GM15510 (cell line): Measurements from ENCODE around the gene CRABP2.

ENCODE experiments used
- POLR2A ChIP-seq: IDR thresholded peaks from 3 replicates; pipeline ENCODE4 v1.6.1; 2011; ENCODE audit warnings: borderline replicate concordance; ENCODE audit not compliant: insufficient read length; ENCODE audit errors: extremely low read depth

Gene CRABP2

GRCh38 chr1:156677616-156678596 is 27.5 kb downstream of the CRABP2 start:
- no peak for TF ChIP-seq POLR2A

- TF ChIP-seq POLR2A, result no peak
Measured at GRCh38 chr1:156676820-156677615, 28.4 kb downstream of the CRABP2 start, which contains the start of gene NES. NES (minus strand) TSS chr1:156677407; CDS start chr1:156677264, 143 bp downstream.

GRCh38 chr1:156676114-156676819 is 29.1 kb downstream of the CRABP2 start:
- no peak for TF ChIP-seq POLR2A

- no peak for TF ChIP-seq POLR2A
Measured at GRCh38 chr1:156675210-156676113, 29.9 kb downstream of the CRABP2 start.

GRCh38 chr1:156673387-156674121 is 31.8 kb downstream of the CRABP2 start:
- no peak for TF ChIP-seq POLR2A

GRCh38 chr1:156671804-156672203 is 33.6 kb downstream of the CRABP2 start:
- TF ChIP-seq POLR2A, result no peak

- TF ChIP-seq POLR2A, result no peak
Measured at GRCh38 chr1:156670791-156671190, 34.6 kb downstream of the CRABP2 start.

- no peak for TF ChIP-seq POLR2A
Measured at GRCh38 chr1:156670359-156670758, 35.0 kb downstream of the CRABP2 start.

- TF ChIP-seq POLR2A, result no peak
Measured at GRCh38 chr1:156669794-156670193, 35.6 kb downstream of the CRABP2 start.

GRCh38 chr1:156668801-156669637 is 36.4 kb downstream of the CRABP2 start:
- TF ChIP-seq POLR2A, result no peak

GRCh38 chr1:156667968-156668709 is 37.2 kb downstream of the CRABP2 start:
- TF ChIP-seq POLR2A, result no peak

GRCh38 chr1:156667610-156667967 is 37.8 kb downstream of the CRABP2 start:
- no peak for TF ChIP-seq POLR2A
